HCT116 (cell line): ENCODE measurements around the gene DLX3. TPM values are rescaled to one million over a fixed set of nuclear protein-coding genes. Genes with fewer than 3 reads are reported as not detected.
A peak's percentile ranks its signal among the peaks of the same experiment; 100 is the strongest.

Experiments used
- ATAC-seq: fragments of 200-7000 bp; cut with Tn5 transposase; 2 replicates; pipeline ENCODE4 v1.9.1; 2020; ENCODE audit warnings: mild to moderate bottlenecking, moderate library complexity
- BruUV-seq: library from RNA; stranded (reverse); fragments of 400-500 nt; replicated peaks from 2 replicates; lab custom pipeline; 2021; lab: Mats Ljungman, UMichigan
- CTCF ChIA-PET: fragments of 300-600 bp; sonication (Branson Sonifier 250); formaldehyde crosslinking; loops from one replicate; lab custom pipeline; 2021; ENCODE audit warnings: antibody characterized with exemption; lab: Charles Lee
- POLR2A ChIA-PET: fragments of 300-600, 350-600 bp; sonication (Branson Sonifier 250); formaldehyde crosslinking; loops from one replicate; lab custom pipeline; 2021; ENCODE audit warnings: antibody characterized with exemption; lab: Charles Lee
- RAD21 ChIA-PET, 2 experiments: fragments of 300-600 bp; sonication (Branson Sonifier 250); formaldehyde crosslinking; loops; one replicate each; lab custom pipeline; 2023; ENCODE audit warnings: low total read pairs in 2 of 2; ENCODE audit not compliant: uncharacterized antibody in 2 of 2, unreplicated experiment in 2 of 2, low non-redundant PET in 1 of 2; lab: Charles Lee
- DNase-seq: peaks from one replicate; pipeline ENCODE4 v3.0.0-alpha.2; 2010; ENCODE audit warnings: low read depth, low spot score
- H2AFZ ChIP-seq: fragments of 200-600 bp; shearing (Covaris generic), sonication (generic); 2 replicates; pipeline ENCODE4 v1.6.1; 2017; ENCODE audit warnings: low read depth, mixed run types, mixed read lengths, antibody characterized with exemption, low read length; ENCODE audit not compliant: poor library complexity, severe bottlenecking
- H3K27ac ChIP-seq: 2 replicates; pipeline ENCODE4 v1.5.1; 2012; ENCODE audit warnings: low read depth, low read length
- H3K27me3 ChIP-seq: fragments of 200-600 bp; sonication (generic); 2 replicates; pipeline ENCODE4 v1.6.1; 2016; ENCODE audit warnings: mixed run types, low read length, mixed read lengths; ENCODE audit not compliant: insufficient read depth
- H3K36me3 ChIP-seq, 2 experiments: fragments of 200-500 bp in 1 of 2; fragments of 200-600 bp in 1 of 2; sonication (Bioruptor generic) in 1 of 2; sonication (generic) in 1 of 2; 2 replicates each; pipeline versions ENCODE4 v1.5.1 to v1.6.1; 2014 to 2016; ENCODE audit warnings: low read length in 2 of 2, inconsistent platforms in 1 of 2, mixed read lengths in 1 of 2, mixed run types in 1 of 2; ENCODE audit not compliant: insufficient read depth in 2 of 2, control insufficient read depth in 1 of 2
- H3K4me1 ChIP-seq, 2 experiments: fragments of 200-600 bp in 1 of 2; sonication (generic) in 1 of 2; 2 replicates each; pipeline versions ENCODE4 v1.5.1 to v1.6.1; 2012 to 2017; ENCODE audit warnings: low read length in 2 of 2, inconsistent platforms in 1 of 2, mild to moderate bottlenecking in 1 of 2, mixed read lengths in 1 of 2, mixed run types in 1 of 2, moderate library complexity in 1 of 2; ENCODE audit not compliant: insufficient read depth in 2 of 2, control insufficient read depth in 1 of 2
- H3K4me2 ChIP-seq: fragments of 200-600 bp; sonication (generic); 2 replicates; pipeline ENCODE4 v1.6.1; 2017; ENCODE audit warnings: mixed run types, low read length, mixed read lengths
- H3K4me3 ChIP-seq, 2 experiments: fragments of 200-600 bp in 1 of 2; sonication (generic) in 1 of 2; replicated peaks in 1 of 2; 2 replicates each; pipeline ENCODE4 v1.5.1; 2011 to 2016; ENCODE audit warnings: low read length in 2 of 2, control low read depth in 1 of 2, low read depth in 1 of 2, mild to moderate bottlenecking in 1 of 2, mixed read lengths in 1 of 2, mixed run types in 1 of 2
- H3K79me2 ChIP-seq: fragments of 200-600 bp; sonication (generic); 2 replicates; pipeline ENCODE4 v1.6.1; 2017; ENCODE audit warnings: mild to moderate bottlenecking, mixed run types, low read length, moderate library complexity, mixed read lengths; ENCODE audit not compliant: insufficient read depth
- H3K9ac ChIP-seq: fragments of 200-600 bp; sonication (generic); 2 replicates; pipeline ENCODE4 v1.6.1; 2016; ENCODE audit warnings: low read length, mixed read lengths
- H3K9me2 ChIP-seq: fragments of 200-600 bp; sonication (generic), shearing (Covaris generic); 2 replicates; pipeline ENCODE4 v1.6.1; 2017; ENCODE audit warnings: mixed run types, mild to moderate bottlenecking, moderate library complexity; ENCODE audit not compliant: insufficient read depth
- H3K9me3 ChIP-seq, 2 experiments: fragments of 200-500 bp in 1 of 2; fragments of 200-600 bp in 1 of 2; sonication (Bioruptor generic) in 1 of 2; sonication (generic) in 1 of 2; 2 replicates each; pipeline ENCODE4 v1.6.1; 2014 to 2017; ENCODE audit warnings: low read length in 2 of 2, mixed read lengths in 2 of 2, inconsistent platforms in 1 of 2, low read depth in 1 of 2, mild to moderate bottlenecking in 1 of 2, mixed run types in 1 of 2, moderate library complexity in 1 of 2; ENCODE audit not compliant: control insufficient read depth in 1 of 2, insufficient read depth in 1 of 2
- H4K20me1 ChIP-seq: fragments of 200-600 bp; sonication (generic), shearing (Covaris generic); 2 replicates; pipeline ENCODE4 v1.6.1; 2017; ENCODE audit warnings: mixed run types, mild to moderate bottlenecking, moderate library complexity; ENCODE audit not compliant: insufficient read depth
- ATF3 ChIP-seq: IDR thresholded peaks from 2 replicates; pipeline ENCODE4 v1.6.1; 2012
- CBX3 ChIP-seq: IDR thresholded peaks from 2 replicates; pipeline ENCODE4 v1.6.1; 2012; ENCODE audit warnings: low read depth
- CEBPB ChIP-seq: IDR thresholded peaks from 2 replicates; pipeline ENCODE4 v1.6.1; 2012; ENCODE audit warnings: low read depth
- ELF1 ChIP-seq: IDR thresholded peaks from 2 replicates; pipeline ENCODE4 v1.6.1; 2012; ENCODE audit warnings: low read depth, borderline replicate concordance
- EZH2 ChIP-seq: fragments of 200-600 bp; sonication (generic); IDR thresholded peaks from 2 replicates; pipeline ENCODE4 v1.6.1; 2017; ENCODE audit warnings: antibody characterized with exemption, mixed run types
- EZH2phosphoT487 ChIP-seq: fragments of 200-600 bp; IDR thresholded peaks from 2 replicates; pipeline ENCODE4 v1.6.1; 2018; ENCODE audit warnings: antibody characterized with exemption, borderline replicate concordance
- FOSL1 ChIP-seq: IDR thresholded peaks from 2 replicates; pipeline ENCODE4 v1.6.1; 2012; ENCODE audit warnings: low read depth
- POLR2A ChIP-seq: IDR thresholded peaks from 2 replicates; pipeline ENCODE4 v1.7.0; 2011; ENCODE audit warnings: borderline replicate concordance; ENCODE audit not compliant: insufficient read depth, insufficient read length; ENCODE audit errors: extremely low read depth
- RAD21 ChIP-seq: IDR thresholded peaks from 2 replicates; pipeline ENCODE4 v1.6.1; 2012; ENCODE audit warnings: low read depth, mild to moderate bottlenecking
- SIN3A ChIP-seq: IDR thresholded peaks from 2 replicates; pipeline ENCODE4 v1.6.1; 2012; ENCODE audit warnings: low read depth
- SP1 ChIP-seq: IDR thresholded peaks from 2 replicates; pipeline ENCODE4 v1.6.1; 2012; ENCODE audit warnings: low read depth
- TCF7L2 ChIP-seq: IDR thresholded peaks from 2 replicates; pipeline ENCODE4 v1.7.0; 2011; ENCODE audit warnings: borderline replicate concordance, inconsistent platforms; ENCODE audit not compliant: insufficient read depth, insufficient read length; ENCODE audit errors: extremely low read depth
- YY1 ChIP-seq: IDR thresholded peaks from 2 replicates; pipeline ENCODE4 v1.6.1; 2011; ENCODE audit warnings: low read length, low read depth, moderate library complexity, mild to moderate bottlenecking; ENCODE audit not compliant: insufficient replicate concordance; ENCODE audit errors: extremely low read depth
- ZFX ChIP-seq: fragments of 450-650 bp; IDR thresholded peaks from 2 replicates; pipeline ENCODE4 v1.6.1; 2017
- ZNF274 ChIP-seq: fragments of 200-500 bp; sonication (Bioruptor generic); IDR thresholded peaks from 2 replicates; pipeline ENCODE4 v1.6.1; 2014; ENCODE audit warnings: mild to moderate bottlenecking, low read depth, low read length, inconsistent platforms
- intact Hi-C: fragments of 100-400 bp; cut with micrococcal nuclease; formaldehyde crosslinking; loops from 2 replicates; pipeline ENCODE4 v1.10.0; 2022
- total RNA-seq: library from RNA; stranded (reverse); gene quantifications from one replicate; pipeline ENCODE4 v1.2.1, GENCODE V29; 2021; ENCODE audit not compliant: unreplicated experiment
- TF ChIP-seq, protein P1 (sequence below), 3 experiments: fragments of 200-600 bp in 1 of 3; sonication (generic) in 1 of 3; IDR thresholded peaks in 2 of 3; conservative IDR thresholded peaks in 1 of 3; 2 replicates each; pipeline ENCODE4 v1.5.1; 2012 to 2017; ENCODE audit warnings: low read depth in 2 of 3, low read length in 2 of 3, antibody characterized with exemption in 1 of 3, borderline replicate concordance in 1 of 3, control low read depth in 1 of 3, mild to moderate bottlenecking in 1 of 3, mixed read lengths in 1 of 3, mixed run types in 1 of 3, moderate library complexity in 1 of 3; ENCODE audit not compliant: insufficient read depth in 1 of 3
- TF ChIP-seq, protein P2 (sequence below): IDR thresholded peaks from 2 replicates; pipeline ENCODE4 v1.6.1; 2012; ENCODE audit warnings: low read depth

Gene DLX3
- total RNA-seq, 1 experiment from 2014 or later, result not detected

DNA sequence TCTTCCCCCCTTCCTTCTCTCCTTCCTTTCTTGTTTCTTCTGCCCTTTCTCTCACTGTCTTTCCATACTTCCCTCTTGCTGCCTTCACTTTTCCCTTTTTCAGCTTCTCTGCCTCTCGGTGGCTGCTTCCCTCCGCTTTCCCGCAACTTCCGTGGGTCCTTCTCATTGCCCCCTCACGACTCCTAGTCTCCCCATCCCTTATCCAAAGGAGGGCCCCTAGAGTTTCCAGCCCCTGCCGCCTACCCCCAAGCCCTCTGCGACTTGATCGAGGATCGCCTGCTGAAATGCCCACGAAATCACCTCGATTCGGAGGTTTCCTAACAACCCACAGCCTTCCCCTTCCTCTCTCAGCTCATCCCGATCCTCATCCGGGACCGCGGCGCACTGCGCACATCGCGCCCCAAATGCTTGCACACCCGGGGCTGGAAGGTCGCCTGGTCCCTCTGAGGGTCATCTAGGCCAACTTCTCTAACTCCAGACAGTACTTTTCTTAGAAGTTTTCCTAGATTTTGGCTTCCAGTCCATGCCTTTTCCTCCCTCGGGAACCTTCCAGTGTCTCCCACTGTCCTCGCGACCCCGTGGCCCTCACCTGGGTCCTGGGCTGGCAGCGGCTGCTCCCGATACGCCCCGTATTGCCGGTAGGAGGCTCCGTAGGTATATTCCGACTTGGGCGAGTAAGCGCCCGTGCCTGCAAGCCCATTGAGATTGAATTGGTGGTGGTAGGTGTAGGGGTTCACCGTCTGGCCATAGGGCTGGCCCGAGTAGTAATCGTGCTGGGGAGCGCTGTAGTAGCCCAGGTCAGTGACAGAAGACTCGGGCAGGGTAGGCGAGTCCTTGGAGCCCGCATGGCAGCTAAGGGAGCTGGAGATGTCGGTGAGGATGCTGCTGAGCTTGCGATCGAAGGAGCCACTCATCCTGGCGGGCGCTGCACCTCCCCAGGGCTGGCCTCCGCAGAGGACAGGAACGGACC is 654 bp downstream of the DLX3 start:
- H3K9me2 ChIP-seq, result no peaks in the 10 kb centered on the region
- no TSS peak for BruUV-seq
- H4K20me1 ChIP-seq, result no peaks in the 10 kb centered on the region
- peak overlapping the region; percentile 42 for H3K4me2 ChIP-seq
- no peaks in the 10 kb centered on the region for H3K36me3 ChIP-seq
- intact Hi-C loops, result no loop called here
- H3K9me3 ChIP-seq, result no peaks in the 10 kb centered on the region
- H3K4me1 ChIP-seq, result peaks cover 14 to 30% of the 10 kb centered on the region in 2 experiments
- H3K27me3 ChIP-seq, result no peaks in the 10 kb centered on the region; the same call in 1 of the 2 replicates
- DNase-seq (no peak), ATAC-seq (no peak)
- ChIA-PET CTCF (interaction anchor here (1.0 to 5.6 kb wide), 4 partner anchors 42 to 133 kb away, joined by 3 to 123 read pairs (median 52); no protein-coding TSS in a partner anchor), POLR2A (interaction anchor here (0.7 kb wide), 1 partner anchor 38 kb away, joined by 3 read pairs; no protein-coding TSS in a partner anchor), RAD21 (interaction anchor here in 1 of 2 experiments (0.7 to 0.8 kb wide), 2 partner anchors 133 to 134 kb away, joined by 3 read pairs; no protein-coding TSS in a partner anchor)
- H2AFZ ChIP-seq, result no peak overlapping the region
- no peak overlapping the region for H3K27ac ChIP-seq
- TF ChIP-seq RAD21 (no peak), CBX3 (no peak), SIN3A (no peak), ZFX (no peak), SP1 (no peak), CEBPB (no peak), EZH2phosphoT487 (no peak), ZNF274 (no peak), FOSL1 (no peak), EZH2 (no peak), TCF7L2 (no peak), ELF1 (no peak), POLR2A (no peak), ATF3 (no peak), YY1 (no peak)
- TF ChIP-seq, protein P1, sequence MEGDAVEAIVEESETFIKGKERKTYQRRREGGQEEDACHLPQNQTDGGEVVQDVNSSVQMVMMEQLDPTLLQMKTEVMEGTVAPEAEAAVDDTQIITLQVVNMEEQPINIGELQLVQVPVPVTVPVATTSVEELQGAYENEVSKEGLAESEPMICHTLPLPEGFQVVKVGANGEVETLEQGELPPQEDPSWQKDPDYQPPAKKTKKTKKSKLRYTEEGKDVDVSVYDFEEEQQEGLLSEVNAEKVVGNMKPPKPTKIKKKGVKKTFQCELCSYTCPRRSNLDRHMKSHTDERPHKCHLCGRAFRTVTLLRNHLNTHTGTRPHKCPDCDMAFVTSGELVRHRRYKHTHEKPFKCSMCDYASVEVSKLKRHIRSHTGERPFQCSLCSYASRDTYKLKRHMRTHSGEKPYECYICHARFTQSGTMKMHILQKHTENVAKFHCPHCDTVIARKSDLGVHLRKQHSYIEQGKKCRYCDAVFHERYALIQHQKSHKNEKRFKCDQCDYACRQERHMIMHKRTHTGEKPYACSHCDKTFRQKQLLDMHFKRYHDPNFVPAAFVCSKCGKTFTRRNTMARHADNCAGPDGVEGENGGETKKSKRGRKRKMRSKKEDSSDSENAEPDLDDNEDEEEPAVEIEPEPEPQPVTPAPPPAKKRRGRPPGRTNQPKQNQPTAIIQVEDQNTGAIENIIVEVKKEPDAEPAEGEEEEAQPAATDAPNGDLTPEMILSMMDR (IDR thresholded peaks at IDR 0.05 in 2 of 3, conservative IDR thresholded peaks at IDR 0.05 in 1 of 3; ENCODE audit: borderline replicate concordance in 1 of 3, insufficient read depth in 1 of 3, low read depth in 2 of 3, low read length in 2 of 3), result no peak
- TF ChIP-seq, protein P2, sequence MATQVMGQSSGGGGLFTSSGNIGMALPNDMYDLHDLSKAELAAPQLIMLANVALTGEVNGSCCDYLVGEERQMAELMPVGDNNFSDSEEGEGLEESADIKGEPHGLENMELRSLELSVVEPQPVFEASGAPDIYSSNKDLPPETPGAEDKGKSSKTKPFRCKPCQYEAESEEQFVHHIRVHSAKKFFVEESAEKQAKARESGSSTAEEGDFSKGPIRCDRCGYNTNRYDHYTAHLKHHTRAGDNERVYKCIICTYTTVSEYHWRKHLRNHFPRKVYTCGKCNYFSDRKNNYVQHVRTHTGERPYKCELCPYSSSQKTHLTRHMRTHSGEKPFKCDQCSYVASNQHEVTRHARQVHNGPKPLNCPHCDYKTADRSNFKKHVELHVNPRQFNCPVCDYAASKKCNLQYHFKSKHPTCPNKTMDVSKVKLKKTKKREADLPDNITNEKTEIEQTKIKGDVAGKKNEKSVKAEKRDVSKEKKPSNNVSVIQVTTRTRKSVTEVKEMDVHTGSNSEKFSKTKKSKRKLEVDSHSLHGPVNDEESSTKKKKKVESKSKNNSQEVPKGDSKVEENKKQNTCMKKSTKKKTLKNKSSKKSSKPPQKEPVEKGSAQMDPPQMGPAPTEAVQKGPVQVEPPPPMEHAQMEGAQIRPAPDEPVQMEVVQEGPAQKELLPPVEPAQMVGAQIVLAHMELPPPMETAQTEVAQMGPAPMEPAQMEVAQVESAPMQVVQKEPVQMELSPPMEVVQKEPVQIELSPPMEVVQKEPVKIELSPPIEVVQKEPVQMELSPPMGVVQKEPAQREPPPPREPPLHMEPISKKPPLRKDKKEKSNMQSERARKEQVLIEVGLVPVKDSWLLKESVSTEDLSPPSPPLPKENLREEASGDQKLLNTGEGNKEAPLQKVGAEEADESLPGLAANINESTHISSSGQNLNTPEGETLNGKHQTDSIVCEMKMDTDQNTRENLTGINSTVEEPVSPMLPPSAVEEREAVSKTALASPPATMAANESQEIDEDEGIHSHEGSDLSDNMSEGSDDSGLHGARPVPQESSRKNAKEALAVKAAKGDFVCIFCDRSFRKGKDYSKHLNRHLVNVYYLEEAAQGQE, result no peak
- TF ChIP-seq, all 23 proteins: peak for 0
- H3K79me2 ChIP-seq, result no peaks in the 10 kb centered on the region
- no peak overlapping the region for H3K4me3 ChIP-seq
- H3K9ac ChIP-seq, result no peak overlapping the region
